BLaER1 (cell line): Measurements from ENCODE around the gene RNMT.
A peak's percentile ranks its signal among the peaks of the same experiment; 100 is the strongest.

Experiments
- H3K27ac ChIP-seq: shearing (Covaris generic); formaldehyde crosslinking; 2 replicates; pipeline ENCODE4 v1.8.1; 2022
- H3K27me3 ChIP-seq: shearing (Covaris generic); formaldehyde crosslinking; 2 replicates; pipeline ENCODE4 v1.8.1; 2022
- H3K36me3 ChIP-seq: shearing (Covaris generic); formaldehyde crosslinking; 2 replicates; pipeline ENCODE4 v1.8.1; 2022
- H3K4me1 ChIP-seq: shearing (Covaris generic); formaldehyde crosslinking; 2 replicates; pipeline ENCODE4 v1.8.1; 2022
- H3K4me2 ChIP-seq: shearing (Covaris generic); formaldehyde crosslinking; 2 replicates; pipeline ENCODE4 v1.8.1; 2022
- H3K4me3 ChIP-seq: shearing (Covaris generic); formaldehyde crosslinking; 2 replicates; pipeline ENCODE4 v1.8.1; 2022
- H3K9ac ChIP-seq: shearing (Covaris generic); formaldehyde crosslinking; 2 replicates; pipeline ENCODE4 v1.8.1; 2022
- H3K9me3 ChIP-seq: shearing (Covaris generic); formaldehyde crosslinking; 2 replicates; pipeline ENCODE4 v1.8.1; 2022
- H4K20me1 ChIP-seq: shearing (Covaris generic); formaldehyde crosslinking; 2 replicates; pipeline ENCODE4 v1.8.1; 2022
- Cebpa-rat ChIP-seq: shearing (Covaris generic); IDR thresholded peaks from 2 replicates; pipeline ENCODE4 v1.8.1; 2022

The RNMT gene

DNA sequence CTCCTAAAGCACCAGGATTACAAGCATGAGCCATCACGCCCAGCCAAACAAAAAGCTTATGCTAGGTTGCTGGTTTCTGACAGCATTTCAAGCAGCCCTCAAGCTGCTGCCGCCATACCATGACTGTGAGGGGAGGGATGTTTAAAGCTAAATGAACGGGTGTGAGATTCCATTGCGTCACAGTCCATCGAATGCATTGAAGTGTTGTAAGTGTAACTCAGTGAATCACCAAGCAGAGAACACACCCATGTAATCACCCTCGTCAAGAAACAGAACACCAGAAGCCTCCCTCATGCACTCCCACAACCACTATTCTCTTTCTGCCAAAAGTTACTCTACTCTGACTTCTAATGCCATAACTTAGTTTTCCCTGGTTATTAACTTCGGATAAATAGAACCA, 64.7 kb downstream of the RNMT start:
- no peaks in the 10 kb centered on the region for H3K27me3 ChIP-seq
- no peak overlapping the region for H3K4me3 ChIP-seq
- no peaks in the 10 kb centered on the region for H3K9me3 ChIP-seq
- H3K4me2 ChIP-seq = no peak overlapping the region
- no peaks in the 10 kb centered on the region for H3K36me3 ChIP-seq
- H3K9ac ChIP-seq = no peak overlapping the region
- H4K20me1 ChIP-seq = no peaks in the 10 kb centered on the region
- H3K27ac ChIP-seq = no peak overlapping the region
- no peak for TF ChIP-seq Cebpa-rat
- H3K4me1 ChIP-seq = no peaks in the 10 kb centered on the region

DNA sequence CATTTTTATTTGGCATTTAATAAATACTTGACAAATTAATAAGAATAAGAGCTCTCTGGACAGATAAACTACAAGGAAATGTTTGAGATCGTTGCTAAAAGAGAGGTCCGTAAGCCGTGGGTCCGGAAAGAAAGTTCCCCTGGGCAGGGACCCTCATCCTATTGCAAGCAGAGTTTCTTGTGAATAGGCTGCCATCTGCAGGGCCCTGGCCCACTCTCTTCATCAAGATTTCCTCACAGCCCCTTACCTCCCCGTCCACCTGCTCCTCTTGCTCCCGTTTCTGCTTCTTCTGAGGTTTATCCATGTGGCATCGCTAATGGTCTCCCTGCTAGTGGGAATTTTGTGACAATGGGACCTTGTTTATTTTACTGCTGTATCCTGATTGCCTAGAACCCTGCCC, 67.3 kb downstream of the RNMT start:
- no peaks in the 10 kb centered on the region for H3K4me1 ChIP-seq
- H4K20me1 ChIP-seq = no peaks in the 10 kb centered on the region
- H3K9ac ChIP-seq = no peak overlapping the region
- H3K27ac ChIP-seq = no peak overlapping the region
- H3K9me3 ChIP-seq = no peaks in the 10 kb centered on the region
- H3K36me3 ChIP-seq = no peaks in the 10 kb centered on the region
- no peak for TF ChIP-seq Cebpa-rat
- no peak overlapping the region for H3K4me2 ChIP-seq
- no peak overlapping the region for H3K4me3 ChIP-seq
- peaks cover 5% of the 10 kb centered on the region; the same call in 1 of the 2 replicates for H3K27me3 ChIP-seq

DNA sequence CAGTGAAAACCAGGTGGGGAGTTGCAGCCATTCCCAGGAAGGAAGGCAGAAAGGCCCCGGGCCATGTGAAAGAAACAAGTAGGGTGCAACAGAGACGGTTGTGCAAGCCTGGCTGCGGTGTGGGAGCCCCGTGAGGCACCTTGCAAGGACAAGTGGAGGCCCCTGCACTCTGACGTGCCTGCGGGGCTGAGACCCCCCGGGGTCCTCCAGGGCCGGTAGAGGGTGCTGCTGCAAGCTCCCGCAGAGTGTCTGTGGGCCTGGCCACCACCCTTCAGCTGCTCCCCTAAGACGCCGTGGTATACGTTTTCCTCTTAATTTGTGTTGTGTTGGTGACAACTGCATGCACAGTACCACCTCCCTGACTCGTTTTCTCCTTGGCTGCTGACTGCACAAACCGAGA, 70.0 kb downstream of the RNMT start:
- no peaks in the 10 kb centered on the region for H3K4me1 ChIP-seq
- H3K4me3 ChIP-seq = no peak overlapping the region
- TF ChIP-seq Cebpa-rat = no peak
- peaks cover 31% of the 10 kb centered on the region for H3K27me3 ChIP-seq
- H3K9ac ChIP-seq = no peak overlapping the region
- H3K4me2 ChIP-seq = no peak overlapping the region
- peaks cover 10% of the 10 kb centered on the region for H3K9me3 ChIP-seq
- H3K36me3 ChIP-seq = no peaks in the 10 kb centered on the region
- H3K27ac ChIP-seq = no peak overlapping the region
- H4K20me1 ChIP-seq = no peaks in the 10 kb centered on the region; the same call in 1 of the 2 replicates

DNA sequence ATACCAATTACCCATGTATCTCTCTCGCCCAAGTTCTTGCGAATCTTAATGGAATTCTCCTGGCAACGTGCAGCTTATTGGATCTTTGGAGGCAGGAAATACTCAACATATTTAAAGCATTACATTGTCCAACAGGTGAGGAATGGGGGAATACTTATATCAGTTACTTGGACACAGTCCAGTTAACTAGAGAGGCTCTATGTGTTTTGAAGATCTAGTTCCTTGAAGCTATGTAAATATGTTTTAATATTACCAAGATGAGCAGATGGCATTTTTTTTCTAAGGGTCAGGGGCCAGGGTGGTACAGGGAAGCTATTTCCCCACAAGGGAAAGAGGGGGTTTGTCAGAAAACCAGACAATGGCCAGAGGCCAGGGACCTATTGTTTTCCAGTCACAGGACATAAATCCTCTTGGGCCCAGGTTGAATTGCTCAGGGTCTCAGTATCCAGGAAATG, 70.7 kb downstream of the RNMT start:
- H4K20me1 ChIP-seq = no peaks in the 10 kb centered on the region; the same call in 1 of the 2 replicates
- no peaks in the 10 kb centered on the region for H3K36me3 ChIP-seq
- H3K9me3 ChIP-seq = peaks cover 11% of the 10 kb centered on the region
- TF ChIP-seq Cebpa-rat = no peak
- peaks cover 35% of the 10 kb centered on the region for H3K27me3 ChIP-seq
- H3K27ac ChIP-seq = no peak overlapping the region
- no peaks in the 10 kb centered on the region for H3K4me1 ChIP-seq
- no peak overlapping the region for H3K4me2 ChIP-seq
- H3K9ac ChIP-seq = no peak overlapping the region
- no peak overlapping the region for H3K4me3 ChIP-seq

DNA sequence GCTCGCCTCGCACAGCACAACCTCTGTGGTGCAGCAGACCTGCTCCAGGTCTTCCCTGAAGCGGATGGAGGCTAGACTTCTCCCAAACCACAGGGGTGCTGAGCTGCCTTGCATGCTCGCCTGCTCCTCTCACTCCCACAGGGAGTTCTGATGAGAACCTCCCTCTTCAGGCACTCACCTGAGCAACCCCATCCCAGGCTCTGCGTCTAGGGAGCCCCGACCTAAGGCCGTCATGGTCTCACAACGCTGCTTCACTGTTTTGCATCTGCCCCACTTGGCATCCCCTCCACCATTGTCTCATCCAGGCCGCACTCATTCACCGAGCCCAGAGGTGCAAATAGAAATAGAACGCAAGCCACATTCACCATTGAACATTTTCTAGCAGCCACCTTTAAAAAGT, 72.9 kb downstream of the RNMT start:
- H3K4me2 ChIP-seq = no peak overlapping the region
- H3K9ac ChIP-seq = no peak overlapping the region
- H3K27ac ChIP-seq = no peak overlapping the region
- no peak overlapping the region for H3K4me3 ChIP-seq
- no peak for TF ChIP-seq Cebpa-rat
- H3K36me3 ChIP-seq = no peaks in the 10 kb centered on the region
- no peaks in the 10 kb centered on the region for H3K4me1 ChIP-seq
- no peaks in the 10 kb centered on the region; the same call in 1 of the 2 replicates for H4K20me1 ChIP-seq
- H3K9me3 ChIP-seq = peaks cover 11% of the 10 kb centered on the region
- peaks cover 35% of the 10 kb centered on the region for H3K27me3 ChIP-seq

DNA sequence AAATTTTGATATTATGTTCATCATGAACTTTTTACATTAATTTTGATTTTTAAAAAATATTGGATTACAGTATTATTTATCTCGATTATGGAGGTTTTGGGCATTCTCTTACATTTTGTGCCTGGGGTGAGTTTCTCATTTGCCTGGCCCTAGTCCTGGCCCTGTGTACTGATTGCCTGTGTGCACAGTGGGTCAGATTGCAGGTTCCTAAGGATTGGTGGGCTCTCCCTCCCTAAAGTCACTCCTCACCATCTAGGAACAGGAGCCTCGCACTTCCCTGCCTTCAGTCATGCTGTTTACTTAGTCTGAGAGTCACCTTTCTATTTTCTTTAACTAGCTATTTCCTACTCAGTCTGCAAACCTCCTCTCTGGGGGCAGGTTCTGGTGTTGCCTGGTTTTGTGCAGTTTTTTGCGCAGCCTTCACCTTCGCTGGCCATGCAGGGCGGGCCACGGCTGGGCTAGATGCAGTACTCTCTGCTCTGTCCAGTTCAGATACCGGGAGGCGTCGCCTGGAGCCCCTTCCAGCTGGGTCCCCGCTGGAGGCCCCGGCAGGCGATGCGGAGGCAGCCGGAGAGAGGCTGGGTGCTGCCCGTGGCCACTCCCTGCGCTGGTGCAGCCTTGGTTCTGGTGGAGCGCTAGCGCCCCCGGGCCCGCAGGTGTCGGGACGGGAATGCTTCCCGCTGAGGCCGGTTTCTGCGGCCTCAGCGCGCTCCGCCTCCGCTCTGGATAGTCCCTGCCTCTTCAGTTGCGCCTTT, 74.2 kb downstream of the RNMT start:
- Histone ChIP-seq H3K9ac (no peak overlapping the region), H3K4me2 (0 out of 2 replicates have a peak overlapping the region, but pooled peaks have one; percentile 19), H3K4me1 (no peaks in the 10 kb centered on the region), H3K36me3 (no peaks in the 10 kb centered on the region), H3K4me3 (no peak overlapping the region), H3K9me3 (peaks cover 11% of the 10 kb centered on the region), H3K27me3 (peaks cover 35% of the 10 kb centered on the region), H4K20me1 (no peaks in the 10 kb centered on the region; the same call in 1 of the 2 replicates), H3K27ac (no peak overlapping the region)
- TF ChIP-seq Cebpa-rat = no peak

DNA sequence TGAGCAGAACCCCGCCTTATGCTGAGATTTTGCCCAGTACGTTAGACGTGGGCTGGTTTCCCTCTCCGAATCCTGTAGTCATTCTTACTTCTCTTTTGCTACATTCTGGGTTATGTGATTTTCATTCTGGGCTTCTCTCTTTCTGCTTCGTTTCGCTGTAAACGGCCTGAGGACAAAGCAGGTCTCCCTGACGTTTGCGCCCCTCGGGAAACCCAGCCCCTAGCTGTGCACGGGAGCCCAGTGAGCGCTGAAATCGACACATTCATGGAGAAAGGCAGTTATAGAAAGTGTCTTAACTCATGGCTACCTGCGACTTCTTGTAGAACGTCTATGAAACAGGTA, 74.8 kb downstream of the RNMT start:
- Histone ChIP-seq H3K36me3 (no peaks in the 10 kb centered on the region), H3K27me3 (peaks cover 35% of the 10 kb centered on the region), H3K27ac (no peak overlapping the region), H3K9me3 (peaks cover 11% of the 10 kb centered on the region), H3K4me1 (no peaks in the 10 kb centered on the region), H3K4me3 (no peak overlapping the region), H3K4me2 (0 out of 2 replicates have a peak overlapping the region, but pooled peaks have one; percentile 19), H3K9ac (no peak overlapping the region), H4K20me1 (no peaks in the 10 kb centered on the region; the same call in 1 of the 2 replicates)
- TF ChIP-seq Cebpa-rat = no peak

DNA sequence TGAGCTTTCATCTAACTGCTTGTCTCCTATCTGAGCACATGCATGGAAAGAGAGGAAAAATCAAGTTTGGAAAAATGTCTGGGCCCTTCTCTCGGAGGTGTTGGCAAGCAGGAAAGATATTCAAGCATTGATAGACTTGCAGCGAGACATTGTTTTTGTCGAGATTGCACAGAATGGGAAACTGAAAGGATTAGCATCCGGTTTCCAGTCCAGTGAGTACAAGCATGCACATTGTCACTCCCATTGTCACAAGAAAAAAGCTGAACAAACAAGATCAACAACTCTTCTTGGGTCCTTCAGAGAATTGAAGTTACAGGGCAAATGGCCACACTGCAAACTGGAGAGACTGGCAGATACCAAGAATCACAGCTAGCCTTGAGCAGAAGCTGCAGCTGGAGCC, 77.8 kb downstream of the RNMT start:
- Histone ChIP-seq H3K36me3 (no peaks in the 10 kb centered on the region), H3K4me1 (no peaks in the 10 kb centered on the region), H3K4me2 (no peak overlapping the region), H4K20me1 (no peaks in the 10 kb centered on the region; the same call in 1 of the 2 replicates), H3K9ac (no peak overlapping the region), H3K4me3 (no peak overlapping the region), H3K27ac (no peak overlapping the region), H3K9me3 (peaks cover 11% of the 10 kb centered on the region), H3K27me3 (peaks cover 25% of the 10 kb centered on the region)
- TF ChIP-seq Cebpa-rat = no peak

DNA sequence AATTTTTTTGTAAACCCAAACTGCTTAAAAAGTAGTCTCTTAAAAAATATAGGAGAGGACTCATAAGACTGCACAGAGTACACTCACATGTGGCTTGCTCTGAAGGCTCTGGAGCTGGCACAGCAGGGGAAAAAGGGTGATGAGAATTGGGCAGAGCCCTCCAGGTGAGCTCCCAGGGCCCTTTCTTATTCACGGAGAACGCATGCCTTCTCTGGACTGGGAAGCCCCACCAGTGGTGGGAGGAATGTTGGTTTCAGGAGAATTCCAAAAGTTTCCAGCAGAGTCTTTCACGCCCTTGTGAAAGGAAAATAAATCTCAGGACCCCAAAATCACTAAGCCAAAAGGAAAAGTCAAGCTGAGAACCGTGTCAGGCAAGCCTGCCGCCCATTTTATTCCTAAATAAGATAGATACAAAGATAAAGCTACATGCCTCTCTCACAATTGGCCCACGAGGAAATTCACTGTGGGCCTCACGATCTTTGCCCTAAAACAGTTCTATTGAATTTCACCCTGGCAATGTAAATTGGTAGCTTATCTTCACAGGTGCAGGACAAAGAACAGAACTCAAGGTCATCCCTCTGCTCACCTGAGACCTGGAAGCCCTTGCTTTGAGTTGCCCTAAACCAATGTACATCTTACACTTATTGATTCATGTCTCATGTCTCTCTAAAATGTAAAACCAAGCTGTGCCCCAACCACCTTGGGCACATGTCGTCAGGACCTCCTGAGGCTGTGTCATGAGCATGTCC, 82.0 kb downstream of the RNMT start:
- H3K36me3 ChIP-seq = no peaks in the 10 kb centered on the region

DNA sequence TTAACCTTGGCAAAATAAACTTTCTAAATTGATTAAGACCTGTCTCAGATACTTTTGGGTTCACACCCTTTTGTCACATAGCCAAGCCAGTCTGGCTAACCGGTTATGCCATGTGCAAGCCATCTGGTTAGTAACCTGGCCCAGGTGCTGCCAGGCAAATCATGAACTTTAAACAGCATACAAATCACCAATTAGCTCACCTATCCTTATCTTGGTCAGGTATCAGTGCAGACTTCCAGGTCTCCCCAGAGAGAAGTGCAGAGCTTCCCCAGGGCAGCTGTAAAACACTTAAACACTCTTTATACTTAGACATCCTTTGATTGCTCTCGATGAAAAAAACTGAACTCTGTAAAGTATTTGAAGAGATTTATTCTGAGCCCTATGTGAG, 82.6 kb downstream of the RNMT start:
- Histone ChIP-seq H3K4me3 (no peak overlapping the region), H3K4me1 (no peaks in the 10 kb centered on the region), H3K36me3 (no peaks in the 10 kb centered on the region), H3K27ac (no peak overlapping the region), H3K9me3 (no peaks in the 10 kb centered on the region), H3K27me3 (no peaks in the 10 kb centered on the region), H3K9ac (no peak overlapping the region), H4K20me1 (no peaks in the 10 kb centered on the region), H3K4me2 (no peak overlapping the region)
- TF ChIP-seq Cebpa-rat = no peak

More for the DNA sequence above, 82.0 kb downstream of the RNMT start:
- H3K4me2 ChIP-seq = no peak overlapping the region
- no peaks in the 10 kb centered on the region for H4K20me1 ChIP-seq
- no peaks in the 10 kb centered on the region for H3K4me1 ChIP-seq
- no peak overlapping the region for H3K4me3 ChIP-seq
- H3K9ac ChIP-seq = no peak overlapping the region
- H3K27me3 ChIP-seq = no peaks in the 10 kb centered on the region
- no peak overlapping the region for H3K27ac ChIP-seq
- no peak for TF ChIP-seq Cebpa-rat
- H3K9me3 ChIP-seq = no peaks in the 10 kb centered on the region
